ENCODE results near the gene EXOC6B.

Gene EXOC6B

DNA sequence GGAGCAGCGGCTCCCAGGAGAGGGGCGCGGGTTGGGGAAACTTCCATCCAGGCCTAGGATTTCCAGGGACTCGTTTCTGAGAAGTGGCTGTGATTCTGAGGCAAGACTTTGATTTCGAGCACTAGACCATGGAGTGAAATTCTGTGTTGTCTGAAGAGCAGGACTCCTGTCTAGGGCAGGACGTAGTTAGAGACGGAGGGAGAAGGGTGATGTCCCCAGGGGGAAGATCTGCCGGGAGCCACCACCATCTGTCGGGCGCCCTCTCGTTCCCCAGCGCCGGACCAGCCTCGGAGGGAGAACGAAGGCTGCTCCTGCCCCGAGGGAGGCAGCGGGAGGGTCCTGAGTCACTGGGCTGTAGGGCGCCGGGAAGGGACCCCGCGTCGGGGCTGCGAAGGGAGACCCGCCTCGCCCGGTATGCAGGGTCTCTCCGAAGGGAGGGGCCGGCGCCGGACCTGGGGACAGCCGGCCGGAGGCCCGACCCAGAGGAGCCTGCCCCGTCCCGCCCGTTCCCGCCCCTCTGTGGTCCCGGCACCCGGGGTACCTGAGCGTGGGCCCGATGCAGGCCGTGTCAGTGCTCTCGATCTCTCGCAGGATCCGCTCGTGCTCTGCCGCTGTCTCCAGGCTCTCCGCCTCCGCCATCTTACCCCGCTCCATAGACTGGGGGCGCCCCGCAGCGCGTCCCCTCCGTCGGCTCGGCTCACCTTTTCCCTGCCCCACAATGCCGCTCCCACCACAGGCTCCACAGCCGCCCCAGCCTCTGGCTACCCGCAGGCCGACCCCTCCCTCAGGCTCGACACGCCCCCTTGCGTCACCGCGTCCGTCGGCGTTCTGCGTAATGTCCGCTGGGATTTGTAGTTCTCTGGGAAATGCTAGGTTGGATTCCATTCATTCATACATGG, at the start of gene EXOC6B:
EXOC6B (minus strand) TSS at position 777 of the 899 bp plus-strand sequence.
- peak; percentile 84 for DNase-seq (ENCODE audit: low read depth)

DNA sequence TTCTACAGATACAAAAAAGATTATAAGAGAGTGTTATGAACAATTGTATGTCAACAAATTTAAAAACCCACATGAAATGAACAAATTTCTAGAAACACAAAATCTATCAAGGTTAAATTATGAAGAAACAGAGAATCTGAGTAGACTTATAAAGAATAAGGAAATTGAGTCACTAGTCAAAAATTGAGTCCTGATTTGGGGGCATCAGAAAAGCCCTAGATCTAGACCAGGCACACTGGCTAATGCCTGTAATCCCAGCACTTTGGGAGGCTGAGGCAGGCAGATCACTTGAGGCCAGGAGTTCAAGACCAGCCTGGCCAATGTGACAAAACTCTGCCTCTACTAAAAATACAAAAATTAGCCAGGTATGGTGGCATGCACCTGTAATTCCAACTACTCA, 46.0 kb upstream of the EXOC6B start:
- no peak for DNase-seq (ENCODE audit: low read depth)

DNA sequence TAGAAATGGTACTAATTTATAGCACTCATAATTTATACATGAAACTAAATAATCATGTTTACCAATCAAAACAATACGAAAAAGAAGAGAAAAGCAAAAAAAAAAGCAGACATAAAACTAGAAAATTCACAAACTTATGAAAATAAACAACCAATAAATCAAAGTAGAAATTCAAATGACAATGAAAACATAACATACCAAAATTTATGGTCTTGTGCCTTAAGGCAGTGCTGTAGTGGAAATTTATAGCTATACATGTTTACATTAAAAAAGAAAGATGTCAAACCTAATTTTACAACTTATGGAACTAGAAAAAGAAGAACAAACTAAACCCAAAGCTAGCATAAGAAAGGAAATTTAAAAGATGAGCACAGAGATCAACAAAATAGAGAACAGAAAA, 45.2 kb upstream of the EXOC6B start:
- no peak for DNase-seq (ENCODE audit: low read depth)

DNA sequence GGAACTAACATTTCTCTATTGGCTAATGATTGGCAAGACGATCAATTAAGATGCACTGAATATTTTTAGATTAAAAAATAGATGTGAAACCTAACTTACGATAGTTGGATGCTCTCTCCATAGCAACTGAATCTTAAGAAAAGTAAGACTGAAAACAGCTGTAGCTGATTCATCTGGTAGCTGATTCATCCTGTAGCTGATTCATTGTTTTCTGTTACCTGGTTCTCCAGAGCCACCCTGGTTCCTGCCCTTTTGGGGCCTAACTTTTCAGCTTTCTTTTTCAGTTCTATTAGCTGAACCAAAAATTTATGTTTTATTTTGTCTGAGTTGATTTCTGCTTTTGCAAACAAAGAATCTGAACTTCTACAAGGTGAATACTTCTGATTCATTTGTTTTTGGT, 38.7 kb upstream of the EXOC6B start:
- DNase-seq (ENCODE audit: low read depth) = peak; percentile 10

DNA sequence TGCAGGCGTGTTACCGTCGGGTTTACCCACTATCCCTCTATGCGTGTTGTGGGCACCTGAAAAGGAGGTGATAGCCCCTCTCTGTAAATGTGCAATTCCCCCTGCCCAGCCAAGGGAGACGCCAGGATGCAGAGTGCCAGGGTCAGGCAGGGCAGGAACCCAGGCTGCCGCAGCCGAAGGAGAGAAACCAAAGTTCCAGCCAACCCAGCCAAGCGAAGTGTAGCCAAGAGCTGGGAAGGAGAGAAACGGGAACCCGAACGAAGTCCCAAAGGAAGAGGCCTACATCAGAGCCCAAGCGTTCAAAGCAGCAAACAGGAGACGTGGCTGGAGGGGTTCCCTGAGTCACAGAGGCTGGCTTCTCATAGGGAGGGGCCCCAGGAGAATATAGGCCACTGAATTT, 37.2 kb upstream of the EXOC6B start:
- no peak for DNase-seq (ENCODE audit: low read depth)

DNA sequence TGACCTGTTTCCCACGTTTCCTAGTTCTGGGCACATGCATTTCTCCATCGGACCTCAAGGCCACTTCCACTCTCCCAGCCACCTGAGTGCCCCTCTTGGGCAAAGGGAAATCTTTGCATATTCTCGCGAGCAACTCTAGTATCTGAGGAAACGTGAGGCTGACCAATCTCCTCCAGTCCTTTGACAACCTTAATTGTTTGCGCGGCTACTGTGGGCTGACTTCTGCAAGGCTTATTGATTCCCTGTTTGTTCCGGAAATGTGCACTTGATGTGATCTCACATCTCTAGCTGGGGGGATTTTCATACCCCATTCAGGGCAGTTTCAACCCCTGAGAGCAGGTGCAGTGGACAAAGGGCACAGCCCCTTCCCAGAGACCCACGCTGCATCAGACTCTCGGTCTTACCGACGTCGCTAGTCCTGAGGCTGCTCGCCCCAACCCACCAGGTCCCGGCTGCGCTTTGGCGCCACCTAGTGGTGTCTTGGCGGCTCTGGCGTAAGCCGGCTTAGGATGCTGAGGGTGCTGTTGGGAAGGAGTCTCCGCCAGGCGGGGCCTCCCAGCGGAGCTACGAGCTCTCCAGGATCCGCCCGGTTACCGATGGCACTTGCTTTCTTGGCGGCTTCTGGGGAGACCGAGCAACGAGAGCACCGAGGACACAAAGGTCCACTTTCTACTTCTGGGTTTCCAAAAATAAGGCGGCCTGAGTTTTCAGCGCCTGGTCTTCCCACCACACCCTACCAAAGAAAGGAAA, 36.6 kb upstream of the EXOC6B start:
- DNase-seq (ENCODE audit: low read depth) = peak; percentile 83

DNA sequence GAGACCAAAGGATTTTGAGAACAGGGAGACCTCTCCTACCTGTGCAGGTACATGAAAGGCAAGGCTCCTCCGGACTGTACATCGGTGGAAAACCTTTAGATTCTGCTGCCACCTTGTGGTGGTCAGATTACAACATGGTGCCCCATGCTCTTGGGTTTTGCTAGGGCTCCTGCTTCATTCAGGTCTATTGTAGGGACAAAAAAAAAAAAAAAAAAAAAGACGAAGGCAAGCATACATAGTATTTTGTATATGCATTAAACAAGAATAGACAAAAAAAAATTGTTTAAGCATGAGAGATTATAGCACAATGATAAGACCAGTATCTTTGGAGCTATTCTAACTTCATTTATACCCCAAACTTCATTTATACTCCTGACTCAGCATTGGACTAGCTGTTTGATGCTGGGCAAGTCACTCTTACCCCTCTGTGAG, 34.0 kb upstream of the EXOC6B start:
- peak; percentile 39 for DNase-seq (ENCODE audit: low read depth)

DNA sequence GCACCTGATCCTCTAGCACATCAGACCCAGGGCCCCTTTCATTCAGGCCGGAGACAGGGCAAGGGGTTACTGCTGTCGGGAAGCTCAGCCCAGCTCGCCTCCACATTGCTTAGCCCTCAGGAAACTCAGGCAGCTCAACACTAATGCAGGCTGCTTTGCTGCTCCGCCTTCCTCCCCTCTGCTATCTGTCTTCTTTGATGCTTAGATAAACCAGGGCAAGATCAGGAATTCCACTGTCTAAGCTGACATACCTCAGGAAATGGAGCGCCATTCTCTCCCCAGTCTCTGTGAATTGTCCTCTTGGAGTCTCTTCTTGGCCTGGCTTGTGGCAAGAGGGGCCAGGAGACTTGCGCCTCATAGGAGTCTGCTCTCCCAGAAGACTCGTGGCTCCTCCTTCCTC, 25.5 kb upstream of the EXOC6B start:
- no peak for DNase-seq (ENCODE audit: low read depth)

DNA sequence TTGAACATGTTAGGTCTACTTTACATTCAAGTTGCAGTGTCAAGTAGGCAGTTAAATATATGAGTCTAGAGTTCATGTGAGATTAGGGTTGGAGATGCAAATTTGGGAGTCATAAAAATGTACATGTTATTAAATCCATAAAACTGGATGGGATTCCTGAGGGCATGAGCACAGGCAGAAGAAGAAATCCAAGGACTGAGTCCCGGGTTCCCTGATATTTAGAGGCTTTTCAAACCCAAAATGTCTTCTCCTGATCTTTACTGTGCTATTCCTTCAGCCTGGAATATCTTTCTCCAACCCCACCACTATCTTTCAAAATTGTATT, 23.3 kb upstream of the EXOC6B start:
- DNase-seq (ENCODE audit: low read depth) = no peak

DNA sequence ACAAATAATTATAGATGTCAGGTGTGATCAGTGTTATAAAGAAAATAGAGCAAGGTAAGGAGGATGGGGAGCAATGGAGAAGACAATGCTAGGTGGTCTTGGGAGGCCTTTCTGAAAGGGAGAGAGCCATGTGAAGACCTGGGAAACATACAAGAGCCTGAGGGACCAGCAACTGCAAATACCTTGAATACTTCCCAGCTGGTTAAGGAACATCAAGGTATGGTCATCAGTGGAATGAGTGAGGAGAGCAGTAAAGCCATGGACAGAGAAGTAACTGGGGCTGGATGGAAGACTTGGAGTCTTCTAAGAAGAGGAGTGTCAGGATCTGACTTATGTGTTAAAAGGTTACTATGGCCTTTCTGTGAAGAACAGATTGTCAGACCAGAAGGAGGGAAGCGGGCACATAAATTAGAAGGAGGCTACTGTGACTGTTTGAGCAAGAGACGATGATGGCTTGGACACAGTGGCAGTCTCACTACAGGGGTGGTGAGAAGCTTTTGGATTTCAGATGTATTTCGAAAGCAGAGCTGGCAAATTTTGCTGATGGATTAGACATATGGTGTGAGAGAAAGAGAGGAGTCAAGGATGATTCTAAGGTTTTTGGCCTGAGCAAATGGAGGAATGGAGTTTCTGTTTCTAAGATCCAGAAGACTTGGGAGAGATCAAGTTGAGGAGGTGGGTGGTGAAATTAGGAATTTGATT, 22.8 kb upstream of the EXOC6B start:
- no peak for DNase-seq (ENCODE audit: low read depth)

DNA sequence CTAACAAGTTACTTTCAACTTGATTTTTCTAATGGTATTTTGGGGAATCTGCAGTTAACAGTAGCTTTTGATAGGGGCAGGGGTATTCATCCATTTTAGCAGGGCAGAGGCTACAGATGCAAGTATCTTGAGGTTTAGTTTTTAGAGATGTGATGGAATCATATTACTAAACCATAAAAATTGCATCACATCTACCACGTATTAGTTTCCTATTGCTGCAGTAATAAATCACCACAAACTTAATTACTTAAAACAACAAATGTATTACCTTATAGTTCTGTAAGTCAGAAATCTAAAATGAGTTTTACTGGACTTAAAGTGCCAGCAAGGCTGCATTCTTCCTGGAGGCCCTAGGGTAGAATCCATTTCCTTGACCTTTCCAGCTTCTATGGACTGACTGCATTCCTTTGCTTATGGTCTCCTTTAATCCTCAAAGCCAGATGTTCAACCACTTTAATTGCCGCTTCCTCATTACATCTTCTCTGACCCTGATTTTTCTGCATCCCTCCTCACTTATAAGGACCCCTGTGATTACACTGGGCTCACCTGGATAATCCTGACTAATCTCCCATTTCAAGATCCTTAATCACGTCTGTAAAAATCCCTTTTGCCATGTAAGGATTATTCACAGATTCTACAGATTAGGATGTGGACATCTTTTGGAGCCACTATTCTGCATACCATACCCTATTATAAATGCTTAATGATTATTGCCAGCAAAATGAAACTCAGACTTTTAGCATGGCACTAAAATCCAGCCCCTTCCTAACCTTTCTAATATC, 21.9 kb upstream of the EXOC6B start:
- DNase-seq (ENCODE audit: low read depth) = no peak

DNA sequence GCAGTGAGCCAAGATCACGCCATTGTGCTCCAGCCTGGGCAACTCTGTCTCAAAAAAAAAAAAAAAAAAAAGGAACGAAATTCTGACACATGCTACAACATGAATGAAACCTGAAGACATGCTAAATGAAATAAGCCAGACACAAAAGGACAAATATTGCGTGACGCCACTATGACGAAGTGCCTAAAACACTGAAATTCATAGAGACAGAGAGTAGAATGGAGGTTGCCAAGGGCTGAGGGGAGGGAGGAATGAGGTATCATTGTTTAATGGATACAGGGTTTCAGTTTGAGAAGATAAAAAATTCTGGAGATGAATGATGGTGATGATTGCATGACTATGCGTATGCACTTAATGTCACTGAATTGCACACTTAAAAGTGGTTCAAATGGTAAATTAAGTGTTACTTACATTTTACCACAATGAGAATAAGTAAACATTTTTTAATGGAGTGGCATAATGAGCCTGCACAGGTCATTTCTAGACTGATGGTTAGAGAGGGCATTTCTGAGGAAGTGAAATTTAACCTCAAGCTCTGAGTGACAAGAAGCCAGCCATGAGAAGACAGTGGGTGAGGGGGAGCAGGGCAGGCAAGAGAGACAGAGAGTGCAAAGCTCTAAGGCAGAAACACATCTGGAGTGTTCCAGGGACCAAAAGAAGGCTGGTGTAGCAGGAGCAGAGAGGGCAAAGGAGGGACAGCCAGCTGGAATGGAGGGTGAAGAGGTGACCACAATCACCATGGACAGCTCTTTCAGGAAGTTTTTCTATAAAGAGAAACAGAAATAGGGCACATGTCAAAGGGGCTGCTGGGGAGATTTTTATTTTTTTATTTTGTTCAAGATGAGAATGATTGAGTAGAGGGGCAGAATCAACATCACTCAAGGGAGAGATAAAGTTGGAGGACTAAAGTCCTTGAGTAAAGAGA, 20.6 kb upstream of the EXOC6B start:
- DNase-seq (ENCODE audit: low read depth) = no peak

DNA sequence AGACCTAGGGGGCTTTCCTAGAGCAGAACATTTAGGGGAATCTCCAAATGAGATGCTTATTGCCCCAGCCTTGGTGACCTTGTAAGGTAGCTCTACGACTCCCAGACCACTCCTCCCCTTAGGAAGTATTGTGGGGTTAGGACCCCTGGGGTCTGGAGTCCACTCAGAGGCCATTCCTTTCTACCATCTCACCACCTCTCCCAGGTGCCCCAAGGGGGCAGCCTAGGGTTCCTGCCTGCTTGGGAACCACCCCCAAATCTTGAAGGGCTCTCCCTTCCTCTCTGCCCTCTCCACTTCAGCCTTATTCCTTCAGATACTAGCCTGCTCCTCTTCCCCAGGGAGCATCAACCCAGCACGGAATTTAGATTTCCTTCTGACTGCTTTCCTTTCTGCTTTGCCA, 17.5 kb upstream of the EXOC6B start:
- DNase-seq (ENCODE audit: low read depth) = no peak

DNA sequence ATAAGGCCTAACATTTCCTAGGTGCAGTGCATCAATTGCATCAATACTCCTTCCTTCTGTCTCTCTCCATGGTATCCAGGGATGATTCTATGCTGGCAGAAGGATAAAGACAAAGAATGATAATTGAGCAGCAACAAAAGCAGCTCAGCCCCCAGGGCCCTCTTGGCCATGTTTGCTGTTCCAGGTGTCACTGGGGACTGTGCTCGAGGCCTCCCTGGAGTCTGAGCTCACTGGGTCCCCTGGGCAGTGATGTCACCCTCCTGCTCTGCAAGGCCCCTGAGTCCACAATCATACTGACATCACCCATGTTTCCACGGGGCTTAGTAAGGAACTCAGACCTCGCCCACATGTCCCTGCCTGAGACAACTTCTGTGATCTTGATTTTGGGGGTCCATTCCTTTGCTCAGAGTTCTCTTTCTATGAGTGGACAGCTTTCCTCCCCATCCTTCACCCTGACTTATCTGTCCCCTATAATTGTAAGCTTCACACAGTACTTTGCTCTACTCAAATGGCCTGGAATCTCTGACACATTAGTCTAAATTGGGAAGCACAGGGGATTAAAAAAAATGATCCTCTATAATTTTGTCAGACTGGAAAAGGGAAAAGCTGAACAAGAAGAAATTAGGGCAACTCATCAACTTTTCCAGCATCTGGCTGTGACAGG, 15.8 kb upstream of the EXOC6B start:
- no peak for DNase-seq (ENCODE audit: low read depth)

DNA sequence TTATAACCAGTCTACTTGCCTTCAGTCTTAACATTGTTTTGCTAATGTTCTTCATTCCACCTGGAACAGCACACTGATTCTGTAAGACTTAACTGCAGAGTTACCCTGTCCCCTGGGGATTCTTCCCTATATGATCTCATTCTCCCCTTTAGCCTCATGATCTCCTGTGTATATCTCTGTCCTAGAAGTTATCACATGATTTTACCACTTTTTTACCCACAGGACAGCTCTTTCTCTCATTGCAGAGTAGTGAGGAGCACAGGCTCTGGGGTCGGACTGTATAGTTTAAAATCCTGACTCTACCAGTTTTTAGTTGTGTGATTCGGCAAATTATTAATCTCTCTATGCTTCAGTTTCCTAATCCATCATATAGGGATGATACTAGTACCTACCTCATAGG, 14.2 kb upstream of the EXOC6B start:
- DNase-seq (ENCODE audit: low read depth) = no peak

DNA sequence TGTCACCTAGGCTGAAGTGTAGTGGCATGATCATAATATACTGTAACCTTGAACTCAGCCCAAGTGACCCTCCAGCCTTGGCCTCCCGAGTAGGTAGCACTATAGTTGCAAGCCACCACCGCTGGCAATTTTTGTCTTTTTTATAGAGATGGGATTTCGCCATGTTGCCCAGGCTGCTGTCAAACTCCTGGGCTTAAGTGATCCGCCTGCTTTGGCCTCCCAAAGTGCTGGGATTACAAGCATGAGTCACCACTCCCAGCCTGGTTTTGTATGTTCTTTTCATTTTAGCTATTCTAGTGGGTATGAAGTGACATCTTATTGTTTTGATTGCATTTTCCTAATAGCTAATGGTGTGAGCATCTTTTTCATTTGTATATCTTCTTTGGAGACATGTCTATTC, 11.3 kb upstream of the EXOC6B start:
- DNase-seq (ENCODE audit: low read depth) = no peak

DNA sequence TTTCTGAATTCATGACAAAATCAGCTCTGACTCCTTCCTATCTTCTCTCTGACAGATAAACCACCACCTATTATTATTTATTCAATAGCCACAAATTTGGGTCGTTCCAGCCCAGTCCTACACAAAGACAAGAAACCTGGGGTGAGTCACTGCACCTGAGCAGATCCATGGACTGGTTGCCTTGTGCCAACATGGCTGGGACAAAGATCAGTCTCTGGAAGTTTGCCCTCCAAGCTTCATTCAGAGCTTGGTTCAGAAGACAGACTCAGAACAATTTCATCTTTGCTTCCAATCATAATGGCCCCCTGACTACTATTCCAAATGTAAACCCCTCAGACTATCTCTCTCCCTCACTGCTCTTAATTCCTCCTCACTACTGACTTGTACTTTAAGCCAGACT, 9.6 kb upstream of the EXOC6B start:
- no peak for DNase-seq (ENCODE audit: low read depth)

DNA sequence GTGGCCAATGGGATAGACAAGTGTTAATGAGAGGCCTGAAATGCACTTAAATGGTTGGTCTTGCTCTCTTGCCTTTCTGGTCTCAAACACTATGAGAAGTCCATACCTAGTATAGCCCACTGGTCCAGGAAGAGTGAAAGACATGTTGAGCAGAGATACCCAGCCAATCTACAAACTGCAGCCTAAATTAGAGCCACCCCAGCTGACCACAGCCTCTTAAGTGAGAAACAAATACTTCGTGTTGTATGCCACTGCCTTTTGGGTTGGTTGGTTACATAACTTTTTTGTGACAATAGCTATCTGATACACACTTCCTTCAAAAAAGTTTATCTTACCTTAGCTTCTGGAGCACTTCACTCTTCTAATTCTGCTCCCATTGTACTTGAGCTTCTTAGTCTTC, 8.8 kb upstream of the EXOC6B start:
- DNase-seq (ENCODE audit: low read depth) = no peak

DNA sequence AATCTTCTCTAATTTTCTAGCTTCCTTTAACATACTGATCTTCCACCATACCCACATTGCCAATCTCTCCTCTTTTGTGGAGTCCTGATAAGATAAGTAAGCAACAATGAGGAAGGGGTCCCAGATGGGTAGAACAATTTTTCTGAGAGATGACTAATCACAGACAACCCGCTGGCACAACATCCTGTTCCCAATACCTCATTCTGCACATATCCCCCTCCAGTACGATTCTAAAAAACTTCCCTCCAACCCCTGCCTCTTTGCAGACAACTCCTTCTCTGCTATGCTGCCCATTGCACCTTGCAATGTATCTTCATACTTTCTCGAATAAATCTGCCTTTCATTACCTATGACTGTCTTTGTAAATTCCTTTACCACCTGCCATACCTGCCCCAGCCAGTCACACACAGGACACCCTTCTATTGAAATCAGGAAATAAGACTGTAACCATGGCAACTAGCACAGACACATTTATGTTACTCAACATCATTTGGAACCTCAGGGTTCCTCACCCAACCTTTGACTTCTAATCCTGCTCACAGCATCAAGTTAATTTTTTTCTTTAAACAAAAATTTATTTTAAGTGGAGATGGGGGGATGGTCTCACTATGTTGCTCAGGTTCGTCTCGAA, 7.4 kb upstream of the EXOC6B start:
- no peak for DNase-seq (ENCODE audit: low read depth)

DNA sequence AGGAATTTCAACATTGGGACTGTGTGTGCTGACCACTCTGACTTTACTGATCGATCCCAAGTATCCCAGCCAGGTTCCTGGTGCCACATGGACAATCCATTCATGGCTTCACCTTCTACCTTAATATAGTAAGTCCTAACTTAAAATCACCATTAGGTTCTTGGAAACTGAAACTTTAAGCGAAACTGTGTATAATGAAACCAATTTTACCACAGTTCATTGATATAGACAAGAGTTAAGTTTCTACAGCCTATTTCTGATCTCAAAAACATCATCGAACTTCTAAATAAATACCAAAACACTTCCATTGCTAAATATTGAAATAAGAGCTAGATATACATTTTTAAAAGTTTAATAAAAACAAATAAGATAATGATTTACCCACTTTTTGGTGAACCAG, 4.4 kb upstream of the EXOC6B start:
- no peak for DNase-seq (ENCODE audit: low read depth)

All from activated T-cell treated with anti-CD3 and anti-CD28 coated beads for 24 hours (primary cell).